ENCODE measurements around the gene LRRC46. TPM values are rescaled to one million over a fixed set of nuclear protein-coding genes. Genes with fewer than 3 reads are reported as not detected.
A peak's percentile ranks its signal among the peaks of the same experiment; 100 is the strongest.

Gene LRRC46
- total and polyA plus RNA-seq, 9 of the 15 experiments (the other 6 are each of a cell fraction or from before 2014, with no cell fraction given): 0.39 to 1.4 (median 0.53) TPM; not detected in 1

DNA sequence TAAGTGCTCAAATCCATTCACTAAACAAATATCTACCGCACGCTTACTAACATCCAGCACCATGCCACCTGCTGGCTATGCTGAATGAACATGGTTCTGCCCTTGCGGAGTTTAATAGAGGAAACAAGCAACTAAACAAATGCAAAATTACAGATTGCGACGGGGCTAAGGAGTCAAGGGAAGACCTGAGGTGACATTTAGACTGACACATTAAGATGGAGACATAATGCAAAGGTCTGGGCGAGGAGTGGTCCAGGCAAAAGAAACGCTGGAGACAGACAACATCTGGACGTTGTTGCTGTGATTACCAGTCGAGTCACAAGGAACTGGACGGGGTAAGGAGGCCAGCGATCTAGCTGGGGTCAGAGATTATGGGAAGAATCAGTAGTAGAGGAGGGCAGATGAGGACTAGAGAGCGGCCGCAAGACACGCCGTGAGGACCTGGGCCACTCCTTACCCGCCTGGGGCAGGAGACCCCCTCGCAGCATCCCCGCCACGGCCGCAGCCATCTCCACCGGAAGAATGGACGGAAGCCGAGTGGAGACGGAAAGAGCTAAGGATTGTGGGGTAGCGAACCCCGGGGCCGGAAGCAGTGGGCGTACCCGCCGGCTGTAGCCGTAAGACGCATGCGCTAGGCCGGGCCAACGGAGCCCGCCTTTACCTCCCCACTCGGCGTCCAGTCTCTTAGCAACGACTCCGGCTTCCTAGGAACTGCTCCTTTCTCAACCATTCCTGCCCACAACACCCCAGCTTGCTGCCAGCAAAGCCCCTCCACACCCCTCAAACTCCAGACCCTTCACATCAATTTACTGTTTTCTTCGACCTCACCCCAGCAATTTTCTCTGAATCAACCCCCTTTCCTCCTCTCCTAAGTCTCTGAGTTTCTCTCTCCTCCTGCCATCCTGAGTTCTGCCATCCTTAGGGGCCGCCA, at the start of gene LRRC46, which contains the start of gene MRPL10 (continued):
- TF ChIP-seq ZNF830 (CRISPR knock-in tag; IDR thresholded peaks at IDR 0.05) (peak; percentile 48; the same call in 1 of the 2 replicates), SOX6 (IDR thresholded peaks at IDR 0.05) (0 out of 2 replicates have a peak, but pooled peaks have one; percentile 41), TCF7 (IDR thresholded peaks at IDR 0.05; ENCODE audit: borderline replicate concordance) (0 out of 2 replicates have a peak, but pooled peaks have one; percentile 40), ZNF316 (IDR thresholded peaks at IDR 0.05) (peak; percentile 23; the same call in 1 of the 2 replicates), ZNF134 (CRISPR knock-in tag; conservative IDR thresholded peaks at IDR 0.05) (no peak), TCF3 (CRISPR knock-in tag; IDR thresholded peaks at IDR 0.05) (peak; percentile 25; the same call in 1 of the 2 replicates), CBFA2T2 (conservative IDR thresholded peaks at IDR 0.05) (no peak), ZNF175 (CRISPR knock-in tag; IDR thresholded peaks at IDR 0.05; ENCODE audit: low read depth) (no peak)
- TF ChIP-seq, protein P1, sequence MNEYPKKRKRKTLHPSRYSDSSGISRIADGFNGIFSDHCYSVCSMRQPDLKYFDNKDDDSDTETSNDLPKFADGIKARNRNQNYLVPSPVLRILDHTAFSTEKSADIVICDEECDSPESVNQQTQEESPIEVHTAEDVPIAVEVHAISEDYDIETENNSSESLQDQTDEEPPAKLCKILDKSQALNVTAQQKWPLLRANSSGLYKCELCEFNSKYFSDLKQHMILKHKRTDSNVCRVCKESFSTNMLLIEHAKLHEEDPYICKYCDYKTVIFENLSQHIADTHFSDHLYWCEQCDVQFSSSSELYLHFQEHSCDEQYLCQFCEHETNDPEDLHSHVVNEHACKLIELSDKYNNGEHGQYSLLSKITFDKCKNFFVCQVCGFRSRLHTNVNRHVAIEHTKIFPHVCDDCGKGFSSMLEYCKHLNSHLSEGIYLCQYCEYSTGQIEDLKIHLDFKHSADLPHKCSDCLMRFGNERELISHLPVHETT (CRISPR knock-in tag; conservative IDR thresholded peaks at IDR 0.05 in 1 of 2, IDR thresholded peaks at IDR 0.05 in 1 of 2): peak in 1 of 2 experiments; percentile 48; a peak in 1 of 4 replicates
- TF ChIP-seq, protein P2, sequence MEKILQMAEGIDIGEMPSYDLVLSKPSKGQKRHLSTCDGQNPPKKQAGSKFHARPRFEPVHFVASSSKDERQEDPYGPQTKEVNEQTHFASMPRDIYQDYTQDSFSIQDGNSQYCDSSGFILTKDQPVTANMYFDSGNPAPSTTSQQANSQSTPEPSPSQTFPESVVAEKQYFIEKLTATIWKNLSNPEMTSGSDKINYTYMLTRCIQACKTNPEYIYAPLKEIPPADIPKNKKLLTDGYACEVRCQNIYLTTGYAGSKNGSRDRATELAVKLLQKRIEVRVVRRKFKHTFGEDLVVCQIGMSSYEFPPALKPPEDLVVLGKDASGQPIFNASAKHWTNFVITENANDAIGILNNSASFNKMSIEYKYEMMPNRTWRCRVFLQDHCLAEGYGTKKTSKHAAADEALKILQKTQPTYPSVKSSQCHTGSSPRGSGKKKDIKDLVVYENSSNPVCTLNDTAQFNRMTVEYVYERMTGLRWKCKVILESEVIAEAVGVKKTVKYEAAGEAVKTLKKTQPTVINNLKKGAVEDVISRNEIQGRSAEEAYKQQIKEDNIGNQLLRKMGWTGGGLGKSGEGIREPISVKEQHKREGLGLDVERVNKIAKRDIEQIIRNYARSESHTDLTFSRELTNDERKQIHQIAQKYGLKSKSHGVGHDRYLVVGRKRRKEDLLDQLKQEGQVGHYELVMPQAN (IDR thresholded peaks at IDR 0.05; ENCODE audit: borderline replicate concordance): peak; percentile 86
- TF ChIP-seq, protein P3, sequence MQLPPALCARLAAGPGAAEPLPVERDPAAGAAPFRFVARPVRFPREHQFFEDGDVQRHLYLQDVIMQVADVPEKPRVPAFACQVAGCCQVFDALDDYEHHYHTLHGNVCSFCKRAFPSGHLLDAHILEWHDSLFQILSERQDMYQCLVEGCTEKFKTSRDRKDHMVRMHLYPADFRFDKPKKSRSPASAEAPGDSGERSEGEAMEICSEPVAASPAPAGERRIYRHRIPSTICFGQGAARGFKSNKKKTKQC (CRISPR knock-in tag; IDR thresholded peaks at IDR 0.05): peak; percentile 72; the same call in 1 of the 2 replicates
- TF ChIP-seq, protein P4, sequence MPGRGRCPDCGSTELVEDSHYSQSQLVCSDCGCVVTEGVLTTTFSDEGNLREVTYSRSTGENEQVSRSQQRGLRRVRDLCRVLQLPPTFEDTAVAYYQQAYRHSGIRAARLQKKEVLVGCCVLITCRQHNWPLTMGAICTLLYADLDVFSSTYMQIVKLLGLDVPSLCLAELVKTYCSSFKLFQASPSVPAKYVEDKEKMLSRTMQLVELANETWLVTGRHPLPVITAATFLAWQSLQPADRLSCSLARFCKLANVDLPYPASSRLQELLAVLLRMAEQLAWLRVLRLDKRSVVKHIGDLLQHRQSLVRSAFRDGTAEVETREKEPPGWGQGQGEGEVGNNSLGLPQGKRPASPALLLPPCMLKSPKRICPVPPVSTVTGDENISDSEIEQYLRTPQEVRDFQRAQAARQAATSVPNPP (IDR thresholded peaks at IDR 0.05; ENCODE audit: borderline replicate concordance, insufficient read depth, insufficient read length): no peak
- TF ChIP-seq, protein P5, sequence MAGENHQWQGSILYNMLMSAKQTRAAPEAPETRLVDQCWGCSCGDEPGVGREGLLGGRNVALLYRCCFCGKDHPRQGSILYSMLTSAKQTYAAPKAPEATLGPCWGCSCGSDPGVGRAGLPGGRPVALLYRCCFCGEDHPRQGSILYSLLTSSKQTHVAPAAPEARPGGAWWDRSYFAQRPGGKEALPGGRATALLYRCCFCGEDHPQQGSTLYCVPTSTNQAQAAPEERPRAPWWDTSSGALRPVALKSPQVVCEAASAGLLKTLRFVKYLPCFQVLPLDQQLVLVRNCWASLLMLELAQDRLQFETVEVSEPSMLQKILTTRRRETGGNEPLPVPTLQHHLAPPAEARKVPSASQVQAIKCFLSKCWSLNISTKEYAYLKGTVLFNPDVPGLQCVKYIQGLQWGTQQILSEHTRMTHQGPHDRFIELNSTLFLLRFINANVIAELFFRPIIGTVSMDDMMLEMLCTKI (IDR thresholded peaks at IDR 0.05; ENCODE audit: partially characterized antibody): no peak
- TF ChIP-seq, protein P6, sequence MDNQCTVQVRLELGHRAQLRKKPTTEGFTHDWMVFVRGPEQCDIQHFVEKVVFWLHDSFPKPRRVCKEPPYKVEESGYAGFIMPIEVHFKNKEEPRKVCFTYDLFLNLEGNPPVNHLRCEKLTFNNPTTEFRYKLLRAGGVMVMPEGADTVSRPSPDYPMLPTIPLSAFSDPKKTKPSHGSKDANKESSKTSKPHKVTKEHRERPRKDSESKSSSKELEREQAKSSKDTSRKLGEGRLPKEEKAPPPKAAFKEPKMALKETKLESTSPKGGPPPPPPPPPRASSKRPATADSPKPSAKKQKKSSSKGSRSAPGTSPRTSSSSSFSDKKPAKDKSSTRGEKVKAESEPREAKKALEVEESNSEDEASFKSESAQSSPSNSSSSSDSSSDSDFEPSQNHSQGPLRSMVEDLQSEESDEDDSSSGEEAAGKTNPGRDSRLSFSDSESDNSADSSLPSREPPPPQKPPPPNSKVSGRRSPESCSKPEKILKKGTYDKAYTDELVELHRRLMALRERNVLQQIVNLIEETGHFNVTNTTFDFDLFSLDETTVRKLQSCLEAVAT (IDR thresholded peaks at IDR 0.05): peak in 1 of 2 experiments; percentile 17; a peak in 1 of 4 replicates
- TF ChIP-seq, protein P7, sequence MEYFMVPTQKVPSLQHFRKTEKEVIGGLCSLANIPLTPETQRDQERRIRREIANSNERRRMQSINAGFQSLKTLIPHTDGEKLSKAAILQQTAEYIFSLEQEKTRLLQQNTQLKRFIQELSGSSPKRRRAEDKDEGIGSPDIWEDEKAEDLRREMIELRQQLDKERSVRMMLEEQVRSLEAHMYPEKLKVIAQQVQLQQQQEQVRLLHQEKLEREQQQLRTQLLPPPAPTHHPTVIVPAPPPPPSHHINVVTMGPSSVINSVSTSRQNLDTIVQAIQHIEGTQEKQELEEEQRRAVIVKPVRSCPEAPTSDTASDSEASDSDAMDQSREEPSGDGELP (CRISPR knock-in tag; IDR thresholded peaks at IDR 0.05; ENCODE audit: borderline replicate concordance): peak; percentile 79
